Thyroid gland (tissue), 4 donors: ENCODE measurements around the gene MOGAT1.

Experiments used
- CTCF ChIP-seq, 6 experiments: fragments of 200-600 bp in 3 of 6; fragments of 450-650 bp in 3 of 6; sonication (generic) in 3 of 6; IDR thresholded peaks; one replicate each; pipeline ENCODE4 v1.5.1; 2016 to 2019; ENCODE audit warnings: antibody characterized with exemption in 6 of 6, mild to moderate bottlenecking in 2 of 6, inconsistent platforms in 1 of 6, moderate library complexity in 1 of 6
- POLR2A ChIP-seq, 2 donors: fragments of 450-650 bp; IDR thresholded peaks; one replicate each; pipeline ENCODE4 v1.6.1; 2017; ENCODE audit warnings: antibody characterized with exemption in 2 of 2, mild to moderate bottlenecking in 2 of 2, moderate library complexity in 1 of 2

DNA sequence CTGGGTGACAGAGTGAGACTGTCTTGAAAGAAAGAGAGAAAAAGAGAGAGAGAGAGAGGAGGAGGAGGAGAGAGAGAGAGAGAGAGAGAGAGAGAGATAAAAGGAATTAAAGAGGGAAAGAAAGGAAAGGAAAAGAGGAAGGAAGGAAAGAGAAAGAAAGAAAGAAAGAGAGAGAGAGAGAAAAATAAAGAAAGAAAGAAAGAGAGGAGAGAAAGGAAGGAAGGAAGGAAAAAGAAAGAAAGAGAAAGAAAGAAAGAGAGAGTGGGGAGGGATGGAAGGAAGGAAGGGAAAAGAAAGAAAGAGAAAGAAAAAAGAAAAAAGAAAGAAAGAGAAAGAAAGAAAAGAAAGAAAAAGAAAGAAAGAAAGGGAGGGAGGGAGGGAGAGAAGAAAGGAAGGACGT lies 29.8 kb downstream of the MOGAT1 start:
- TF ChIP-seq CTCF (IDR thresholded peaks at IDR 0.05) (no peak), POLR2A (IDR thresholded peaks at IDR 0.05) (no peak)
